Stimulated activated effector memory CD8-positive, alpha-beta T cell treated with anti-CD3 and anti-CD28 coated beads, Interleukin-12 subunit alpha, Interleukin-12 subunit beta, amount 100 ng/mL, for 72 hours (primary cell): ENCODE data around the gene MAPK8IP2.
A peak's percentile ranks its signal among the peaks of the same experiment; 100 is the strongest.

Source experiments
- ATAC-seq: fragments of 150-1000 bp; cut with Tn5 transposase; 2 replicates; pipeline ENCODE4 v1.10.0; 2021
- DNase-seq, 2 donors: peaks; one replicate each; pipeline ENCODE4 v3.0.0; 2021 to 2022; ENCODE audit warnings: low spot score in 2 of 2
- H3K27ac Mint-ChIP-seq: one replicate; pipeline ENCODE4 v1.8.0; 2022; ENCODE audit warnings: mild to moderate bottlenecking, mixed read lengths
- H3K36me3 Mint-ChIP-seq: one replicate; pipeline ENCODE4 v1.8.0; 2022; ENCODE audit warnings: mild to moderate bottlenecking, mixed read lengths
- H3K4me1 Mint-ChIP-seq: one replicate; pipeline ENCODE4 v1.8.0; 2022; ENCODE audit warnings: mixed read lengths
- H3K4me3 Mint-ChIP-seq: one replicate; pipeline ENCODE4 v1.8.0; 2022; ENCODE audit warnings: mild to moderate bottlenecking, mixed read lengths
- H3K9me3 Mint-ChIP-seq: one replicate; pipeline ENCODE4 v1.8.0; 2022; ENCODE audit warnings: mixed read lengths

Gene MAPK8IP2

GRCh38 chr22:50571264-50572175, 29.1 kb upstream of the MAPK8IP2 start:
- ATAC-seq = no peak
- no peaks in the 10 kb centered on the region for H3K9me3 Mint-ChIP-seq
- DNase-seq = no peak
- no peaks in the 10 kb centered on the region for H3K4me1 Mint-ChIP-seq
- peaks cover 52% of the 10 kb centered on the region for H3K36me3 Mint-ChIP-seq
- H3K4me3 Mint-ChIP-seq = no peak overlapping the region
- H3K27ac Mint-ChIP-seq = no peak overlapping the region

GRCh38 chr22:50572965-50573364, 27.6 kb upstream of the MAPK8IP2 start:
- H3K4me3 Mint-ChIP-seq = no peak overlapping the region
- no peak for DNase-seq
- peaks cover 47% of the 10 kb centered on the region for H3K36me3 Mint-ChIP-seq

GRCh38 chr22:50573491-50574382, 26.9 kb upstream of the MAPK8IP2 start:
- Mint-ChIP-seq H3K36me3 (peaks cover 39% of the 10 kb centered on the region), H3K9me3 (no peaks in the 10 kb centered on the region), H3K27ac (no peak overlapping the region), H3K4me3 (no peak overlapping the region), H3K4me1 (peaks cover 6% of the 10 kb centered on the region)
- ATAC-seq (no peak), DNase-seq (no peak)

More at GRCh38 chr22:50572965-50573364, 27.6 kb upstream of the MAPK8IP2 start:
- Mint-ChIP-seq H3K9me3 (no peaks in the 10 kb centered on the region), H3K4me1 (peaks cover 6% of the 10 kb centered on the region), H3K27ac (no peak overlapping the region)
- no peak for ATAC-seq

- no peak for ATAC-seq
- Mint-ChIP-seq H3K4me1 (peaks cover 7% of the 10 kb centered on the region), H3K36me3 (peaks cover 36% of the 10 kb centered on the region), H3K27ac (no peak overlapping the region), H3K9me3 (no peaks in the 10 kb centered on the region), H3K4me3 (no peak overlapping the region)
- no peak for DNase-seq
These were observed 26.2 kb upstream of the MAPK8IP2 start for GRCh38 chr22:50574383-50574755.

GRCh38 chr22:50575426-50575941, 25.1 kb upstream of the MAPK8IP2 start:
- Mint-ChIP-seq H3K9me3 (no peaks in the 10 kb centered on the region), H3K27ac (no peak overlapping the region), H3K4me1 (peaks cover 18% of the 10 kb centered on the region), H3K36me3 (peaks cover 38% of the 10 kb centered on the region), H3K4me3 (no peak overlapping the region)
- DNase-seq (no peak), ATAC-seq (no peak)

- Mint-ChIP-seq H3K4me1 (peaks cover 22% of the 10 kb centered on the region), H3K9me3 (no peaks in the 10 kb centered on the region), H3K27ac (no peak overlapping the region), H3K36me3 (peaks cover 38% of the 10 kb centered on the region), H3K4me3 (no peak overlapping the region)
- ATAC-seq = no peak
- DNase-seq = no peak
These were observed 24.5 kb upstream of the MAPK8IP2 start for GRCh38 chr22:50576070-50576469.

GRCh38 chr22:50576806-50577696, 23.5 kb upstream of the MAPK8IP2 start:
- DNase-seq = no peak
- peaks cover 35% of the 10 kb centered on the region for H3K36me3 Mint-ChIP-seq
- H3K4me1 Mint-ChIP-seq = peaks cover 30% of the 10 kb centered on the region
- ATAC-seq = peak; percentile 8
- H3K9me3 Mint-ChIP-seq = no peaks in the 10 kb centered on the region
- no peak overlapping the region for H3K4me3 Mint-ChIP-seq
- peak overlapping the region; percentile 8 for H3K27ac Mint-ChIP-seq

GRCh38 chr22:50577697-50577986, 23.0 kb upstream of the MAPK8IP2 start:
- ATAC-seq (no peak), DNase-seq (no peak)
- H3K4me1 Mint-ChIP-seq = peaks cover 30% of the 10 kb centered on the region
- H3K27ac Mint-ChIP-seq = peak overlapping the region; percentile 8
- no peak overlapping the region for H3K4me3 Mint-ChIP-seq
- no peaks in the 10 kb centered on the region for H3K9me3 Mint-ChIP-seq
- peaks cover 31% of the 10 kb centered on the region for H3K36me3 Mint-ChIP-seq

GRCh38 chr22:50577987-50578775, 22.4 kb upstream of the MAPK8IP2 start, which contains the start of gene CPT1B:
TSS of gene CPT1B (minus strand) at chr22:50578427. CDS start at chr22:50577915, 512 bp downstream.
- no peak for DNase-seq
- H3K27ac Mint-ChIP-seq = peak within 1 kb of the TSS; percentile 80
- H3K4me3 Mint-ChIP-seq = no peak within 1 kb of the TSS

GRCh38 chr22:50578776-50579310, 21.8 kb upstream of the MAPK8IP2 start:
- Mint-ChIP-seq H3K4me1 (peaks cover 36% of the 10 kb centered on the region), H3K36me3 (peaks cover 34% of the 10 kb centered on the region), H3K4me3 (no peak overlapping the region), H3K27ac (no peak overlapping the region), H3K9me3 (no peaks in the 10 kb centered on the region)
- ATAC-seq (no peak), DNase-seq (no peak)

More at GRCh38 chr22:50577987-50578775, 22.4 kb upstream of the MAPK8IP2 start, which contains the start of gene CPT1B:
- no peaks in the 10 kb centered on the region for H3K9me3 Mint-ChIP-seq
- no peak for ATAC-seq
- peaks cover 30% of the 10 kb centered on the region for H3K36me3 Mint-ChIP-seq
- peaks cover 30% of the 10 kb centered on the region for H3K4me1 Mint-ChIP-seq

GRCh38 chr22:50579752-50580151, 20.8 kb upstream of the MAPK8IP2 start:
- H3K27ac Mint-ChIP-seq = peak overlapping the region; percentile 80
- H3K4me1 Mint-ChIP-seq = peaks cover 36% of the 10 kb centered on the region
- DNase-seq (no peak), ATAC-seq (no peak)
- no peaks in the 10 kb centered on the region for H3K9me3 Mint-ChIP-seq
- peaks cover 36% of the 10 kb centered on the region for H3K36me3 Mint-ChIP-seq
- H3K4me3 Mint-ChIP-seq = no peak overlapping the region

GRCh38 chr22:50581031-50581949, 19.3 kb upstream of the MAPK8IP2 start:
- Mint-ChIP-seq H3K27ac (peak overlapping the region; percentile 96), H3K9me3 (no peaks in the 10 kb centered on the region), H3K4me1 (peaks cover 36% of the 10 kb centered on the region), H3K36me3 (peaks cover 30% of the 10 kb centered on the region), H3K4me3 (peak overlapping the region; percentile 92)
- no peak for DNase-seq
- ATAC-seq = no peak

GRCh38 chr22:50581950-50582492, 18.6 kb upstream of the MAPK8IP2 start:
- Mint-ChIP-seq H3K36me3 (peaks cover 30% of the 10 kb centered on the region), H3K4me1 (peaks cover 36% of the 10 kb centered on the region), H3K4me3 (peak overlapping the region; percentile 92), H3K9me3 (no peaks in the 10 kb centered on the region), H3K27ac (peak overlapping the region; percentile 96)
- ATAC-seq = peak; percentile 1
- no peak for DNase-seq
